ENCODE data around the gene SIRT6.

GRCh38 chr19:4181053-4181508 is 1.3 kb downstream of the SIRT6 start:
- TF ChIP-seq CTCF (IDR thresholded peaks at IDR 0.05) (no peak), POLR2A (IDR thresholded peaks at IDR 0.05) (no peak)
